Measurements from ENCODE around the gene CLEC3A. TPM values are rescaled to one million over a fixed set of nuclear protein-coding genes. Genes with fewer than 3 reads are reported as not detected.

Gene CLEC3A
- total RNA-seq, 1 experiment from 2014 or later, result not detected

- no peaks in the 10 kb centered on the region for H3K36me3 Mint-ChIP-seq (ENCODE audit: insufficient read depth, unreplicated experiment)
- BruUV-seq (replicated peaks), result no TSS peak
- peaks cover 5% of the 10 kb centered on the region for H3K9me3 Mint-ChIP-seq (ENCODE audit: low read depth, unreplicated experiment)
Observed at GRCh38 chr16:78072275-78072674, 49.9 kb downstream of the CLEC3A start.

DNA sequence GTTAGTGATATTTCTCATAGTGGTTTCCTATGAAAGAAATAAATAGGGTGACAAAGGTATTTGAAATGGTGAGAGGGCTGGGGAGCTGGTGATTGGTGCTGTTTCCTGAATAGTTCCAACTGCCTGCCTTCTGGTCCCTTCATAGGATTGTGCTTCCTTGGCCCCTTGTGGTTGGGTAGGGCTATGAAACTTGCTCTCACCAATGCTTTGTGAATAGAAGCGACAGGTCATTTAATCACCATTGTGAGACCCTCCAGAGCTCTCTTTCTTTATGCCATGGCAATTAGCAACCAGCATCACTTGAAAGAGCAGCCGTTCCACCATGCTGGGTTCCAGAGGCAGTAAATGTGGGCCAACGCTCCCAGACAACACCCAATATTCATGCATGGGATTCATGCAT is 53.5 kb downstream of the CLEC3A start:
- intact Hi-C loops (cut with micrococcal nuclease; ENCODE audit: unreplicated experiment), result no loop called here
- Mint-ChIP-seq H3K4me3 (ENCODE audit: low read depth, unreplicated experiment) (no peak overlapping the region), H3K36me3 (ENCODE audit: insufficient read depth, unreplicated experiment) (no peaks in the 10 kb centered on the region), H3K4me1 (ENCODE audit: low read depth, unreplicated experiment) (no peaks in the 10 kb centered on the region), H3K27ac (ENCODE audit: unreplicated experiment) (no peak overlapping the region), H3K9me3 (ENCODE audit: low read depth, unreplicated experiment) (no peaks in the 10 kb centered on the region), H3K27me3 (ENCODE audit: unreplicated experiment) (peaks cover 25% of the 10 kb centered on the region)
- DNase-seq, result no peak
- no peak for TF ChIP-seq CTCF (IDR thresholded peaks at IDR 0.05; ENCODE audit: unreplicated experiment)
- no TSS peak for BruUV-seq (replicated peaks)
- CTCF ChIA-PET, result no interaction called here

More at GRCh38 chr16:78072275-78072674, 49.9 kb downstream of the CLEC3A start:
- DNase-seq, result no peak
- no peak overlapping the region for H3K4me3 Mint-ChIP-seq (ENCODE audit: low read depth, unreplicated experiment)
- H3K4me1 Mint-ChIP-seq (ENCODE audit: low read depth, unreplicated experiment), result no peaks in the 10 kb centered on the region
- intact Hi-C loops (cut with micrococcal nuclease; ENCODE audit: unreplicated experiment), result no loop called here
- no peak overlapping the region for H3K27ac Mint-ChIP-seq (ENCODE audit: unreplicated experiment)
- CTCF ChIA-PET, result no interaction called here
- TF ChIP-seq CTCF (IDR thresholded peaks at IDR 0.05; ENCODE audit: unreplicated experiment), result no peak
- no peaks in the 10 kb centered on the region for H3K27me3 Mint-ChIP-seq (ENCODE audit: unreplicated experiment)

DNA sequence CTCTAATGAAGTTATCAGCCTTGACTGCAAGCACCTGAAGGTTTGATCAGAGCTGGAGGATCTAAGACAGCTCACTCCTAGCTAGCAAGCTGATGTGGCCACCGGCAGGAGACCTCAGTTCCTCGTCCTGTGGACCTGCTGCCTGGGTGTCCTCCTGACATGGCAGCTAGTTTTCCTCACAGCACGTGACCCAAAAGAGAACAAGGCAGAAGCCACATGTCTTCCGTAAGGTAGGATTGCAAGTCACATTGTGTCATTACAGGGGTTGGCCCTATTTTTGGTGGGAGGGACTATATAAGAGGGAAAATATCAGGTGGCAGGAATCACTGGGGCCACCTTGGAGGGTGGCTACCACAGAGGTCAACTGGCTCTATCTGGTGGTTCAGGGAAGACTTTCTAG is 59.0 kb downstream of the CLEC3A start:
- no peak overlapping the region for H3K4me3 Mint-ChIP-seq (ENCODE audit: low read depth, unreplicated experiment)
- no TSS peak for BruUV-seq (replicated peaks)
- no peaks in the 10 kb centered on the region for H3K4me1 Mint-ChIP-seq (ENCODE audit: low read depth, unreplicated experiment)
- no peaks in the 10 kb centered on the region for H3K9me3 Mint-ChIP-seq (ENCODE audit: low read depth, unreplicated experiment)
- peaks cover 47% of the 10 kb centered on the region for H3K27me3 Mint-ChIP-seq (ENCODE audit: unreplicated experiment)
- intact Hi-C loops (cut with micrococcal nuclease; ENCODE audit: unreplicated experiment), result no loop called here
- TF ChIP-seq CTCF (IDR thresholded peaks at IDR 0.05; ENCODE audit: unreplicated experiment), result no peak
- CTCF ChIA-PET, result no interaction called here
- no peaks in the 10 kb centered on the region for H3K36me3 Mint-ChIP-seq (ENCODE audit: insufficient read depth, unreplicated experiment)
- H3K27ac Mint-ChIP-seq (ENCODE audit: unreplicated experiment), result no peak overlapping the region
- no peak for DNase-seq

Other genes with a start within 250 kb of the CLEC3A start
- not detected in 2 replicates for gene VAT1L, start 234.0 kb upstream of the CLEC3A start, total RNA-seq (2022)
- gene WWOX, start 77.1 kb downstream of the CLEC3A start, total RNA-seq (2022), result 32.3 and 33.5 TPM in 2 replicates

Measured in Calu3 (cell line).